Bone marrow (tissue), 2 donors: ENCODE measurements around the gene C6orf15.

Experiments
- DNase-seq, 2 donors: peaks; one replicate each; lab custom pipeline; 2025; lab: John Stamatoyannopoulos, UW

C6orf15 gene

DNA sequence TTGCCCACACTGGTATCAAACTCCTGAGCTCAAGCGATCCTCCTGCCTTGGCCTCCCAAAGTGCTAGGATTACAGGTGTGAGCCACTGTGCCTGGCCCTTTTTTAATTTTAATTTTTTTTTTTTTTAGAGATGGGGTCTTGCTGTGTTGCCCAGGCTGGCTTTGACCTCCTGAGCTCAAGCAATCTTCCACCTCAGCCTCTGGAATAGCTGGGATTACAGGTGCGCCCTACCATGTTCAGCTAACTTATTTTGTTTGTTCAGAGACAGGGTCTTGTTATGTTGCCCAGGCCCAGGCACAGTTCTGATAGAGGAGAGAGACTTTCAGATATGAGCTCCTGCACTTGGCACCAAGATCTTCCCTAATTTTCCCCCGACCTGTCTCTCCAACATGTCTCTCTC is 18.4 kb upstream of the C6orf15 start:
- no peak for DNase-seq

DNA sequence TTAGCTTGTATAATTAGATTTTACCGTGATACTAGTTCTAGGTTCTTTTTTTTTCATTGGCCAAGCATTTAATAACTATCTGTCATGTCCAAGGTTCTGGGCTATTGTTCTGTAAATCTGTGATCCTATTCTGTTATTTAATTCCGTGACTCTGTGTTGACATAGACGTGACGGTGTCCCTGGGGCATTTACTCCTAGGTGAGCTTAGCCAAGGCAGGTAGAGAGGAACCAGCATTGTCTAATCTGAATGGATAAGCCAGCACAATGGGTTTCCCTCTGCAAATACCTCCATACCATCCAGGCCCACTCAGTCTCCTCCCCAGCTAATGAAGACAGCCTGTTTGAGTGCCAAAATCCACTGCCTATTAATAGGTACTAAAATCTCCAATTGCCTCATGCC is 16.8 kb upstream of the C6orf15 start:
- DNase-seq: no peak

DNA sequence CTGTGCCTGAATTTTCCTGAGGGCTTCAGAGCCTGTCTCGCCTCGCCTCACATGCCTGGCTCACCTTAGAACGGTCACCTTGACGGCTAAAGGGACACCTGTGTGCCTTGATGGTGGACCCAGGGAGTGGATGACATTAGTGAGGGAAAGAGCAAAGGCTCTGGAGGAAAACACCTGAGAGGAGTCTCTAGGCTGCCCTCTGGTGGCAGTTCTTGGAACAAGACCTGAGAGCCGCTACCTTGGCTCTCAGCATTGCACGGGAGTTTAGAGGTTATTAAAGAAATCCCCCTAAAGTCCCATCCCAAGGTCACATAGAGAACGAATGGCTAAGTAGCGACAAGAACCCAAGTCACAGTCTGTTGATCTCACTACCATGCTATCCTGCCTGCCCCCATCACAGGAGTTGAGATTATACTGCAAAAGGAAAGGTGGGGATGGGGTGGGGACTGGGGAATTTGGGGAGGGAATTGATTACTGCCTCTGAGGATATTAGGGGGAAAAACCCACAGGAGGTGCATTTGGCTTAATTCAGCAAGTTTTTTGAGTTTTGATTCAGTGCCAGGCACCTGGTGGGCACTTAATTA is 15.8 kb upstream of the C6orf15 start:
- DNase-seq: peak; percentile 3 to 12

GRCh38 chr6:31126396-31127175 is 14.2 kb upstream of the C6orf15 start:
- DNase-seq: no peak

GRCh38 chr6:31125586-31126363 is 13.4 kb upstream of the C6orf15 start:
- peak in 1 of 2 donors; percentile 10 for DNase-seq

DNA sequence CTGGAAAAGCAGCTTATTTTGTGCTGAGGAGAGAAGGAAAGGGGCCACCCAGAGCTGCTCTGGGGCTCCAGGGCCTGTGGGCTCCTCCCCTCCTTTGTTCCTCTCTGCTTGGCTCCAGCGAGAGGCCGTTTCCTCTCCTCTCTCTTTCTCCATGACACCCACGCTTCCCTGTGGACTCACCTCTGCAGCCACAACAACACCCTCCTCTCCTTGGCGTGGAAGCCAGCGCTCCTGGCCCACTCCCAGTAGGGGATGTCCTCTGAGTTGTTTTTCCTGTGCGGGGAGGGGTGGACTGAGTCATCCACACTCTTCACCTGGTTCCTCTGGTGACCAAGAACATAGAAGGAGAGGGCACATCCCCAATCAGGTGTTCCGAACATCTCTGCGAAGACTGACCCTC is 12.8 kb upstream of the C6orf15 start:
- DNase-seq: no peak

- no peak for DNase-seq
These were observed 10.7 kb upstream of the C6orf15 start for GRCh38 chr6:31122791-31123706.

DNA sequence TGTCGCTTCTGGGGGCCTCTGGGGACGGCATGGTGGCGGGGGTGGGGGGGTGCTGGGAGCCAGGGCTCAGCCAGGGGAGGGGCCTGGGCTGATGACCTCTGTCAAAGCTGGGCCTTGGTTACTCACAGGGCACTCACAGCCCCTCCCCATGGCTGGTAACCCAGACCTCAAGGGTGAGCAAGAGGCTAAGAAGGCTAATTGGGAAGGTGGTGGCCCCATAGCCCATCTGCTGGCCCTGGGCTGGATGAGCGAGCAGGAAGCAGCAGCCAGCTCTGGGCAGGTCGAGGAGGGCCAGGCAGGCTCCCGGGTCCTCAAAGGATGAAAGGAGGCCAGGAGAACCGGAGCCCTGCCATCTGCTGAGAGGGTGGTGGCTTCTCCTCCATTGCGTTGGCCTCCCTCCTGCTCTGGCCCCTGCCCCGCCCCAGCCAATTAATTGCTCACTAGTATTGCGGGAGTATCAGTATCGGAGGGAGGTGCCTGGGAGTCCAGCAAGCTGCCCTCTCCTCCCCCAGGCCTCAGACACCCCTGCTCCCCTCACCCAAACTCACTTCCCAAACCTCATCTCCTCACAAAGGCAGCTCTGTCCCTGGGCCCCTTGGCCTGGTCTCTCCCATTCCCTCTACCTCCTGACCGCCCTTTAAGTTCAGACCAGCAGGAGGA is 8.9 kb upstream of the C6orf15 start:
- no peak for DNase-seq

- no peak for DNase-seq
These were observed 8.0 kb upstream of the C6orf15 start, which contains the start of gene CDSN for GRCh38 chr6:31120151-31120915. TSS of gene CDSN (minus strand) at chr6:31120446. CDS start at chr6:31120419, 27 bp downstream.

DNA sequence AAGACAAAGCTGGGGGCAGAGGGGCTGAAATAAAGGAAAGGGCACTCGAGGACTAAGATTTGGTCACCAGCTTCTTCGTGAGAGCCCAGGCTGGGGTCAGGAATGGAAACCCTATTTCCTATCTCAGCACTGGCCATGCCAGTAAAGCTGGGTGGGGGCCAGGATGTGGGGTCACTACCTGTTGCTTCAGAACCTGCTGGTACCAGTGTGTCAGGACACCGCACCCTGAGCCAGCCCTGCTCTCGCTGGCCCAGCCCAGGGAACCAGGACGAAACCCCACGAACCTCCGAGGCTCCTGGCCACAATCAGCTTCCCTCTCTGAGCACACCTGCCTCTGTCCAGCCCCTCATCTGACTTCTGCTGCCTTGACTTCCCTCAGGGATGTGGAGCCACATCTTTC is 5.8 kb upstream of the C6orf15 start:
- DNase-seq: no peak

GRCh38 chr6:31116661-31117385 is 4.4 kb upstream of the C6orf15 start:
- no peak for DNase-seq

DNA sequence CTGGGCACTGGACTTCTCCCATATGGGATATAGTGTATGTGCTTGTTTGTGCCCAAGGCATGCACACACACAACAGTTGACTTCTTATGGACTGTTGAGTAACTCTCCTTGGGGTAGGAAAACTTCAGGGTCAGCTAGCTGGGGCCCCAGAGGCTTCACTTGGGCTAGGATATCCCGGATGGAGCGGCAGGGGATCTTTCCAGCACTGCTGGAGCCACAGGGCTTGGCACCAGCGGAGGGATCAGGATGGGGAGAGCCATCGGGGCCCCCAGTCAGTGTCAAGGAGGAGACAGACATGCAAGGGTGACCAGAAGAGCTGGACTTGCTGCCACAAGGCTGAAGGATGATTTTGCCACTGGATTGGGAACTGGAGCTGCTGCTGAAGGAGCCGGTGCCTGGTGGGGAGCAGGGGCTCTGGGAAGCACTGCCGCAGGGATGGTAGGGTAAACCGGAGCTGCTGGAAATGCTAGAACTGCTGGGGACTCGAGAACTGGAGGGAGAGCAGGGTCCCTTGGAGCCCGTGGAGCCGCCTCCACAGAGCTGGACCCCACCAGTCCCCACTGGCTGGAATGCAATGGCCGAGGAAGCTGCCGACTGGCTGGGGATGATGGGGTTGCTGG is 3.7 kb upstream of the C6orf15 start:
- DNase-seq: no peak

DNA sequence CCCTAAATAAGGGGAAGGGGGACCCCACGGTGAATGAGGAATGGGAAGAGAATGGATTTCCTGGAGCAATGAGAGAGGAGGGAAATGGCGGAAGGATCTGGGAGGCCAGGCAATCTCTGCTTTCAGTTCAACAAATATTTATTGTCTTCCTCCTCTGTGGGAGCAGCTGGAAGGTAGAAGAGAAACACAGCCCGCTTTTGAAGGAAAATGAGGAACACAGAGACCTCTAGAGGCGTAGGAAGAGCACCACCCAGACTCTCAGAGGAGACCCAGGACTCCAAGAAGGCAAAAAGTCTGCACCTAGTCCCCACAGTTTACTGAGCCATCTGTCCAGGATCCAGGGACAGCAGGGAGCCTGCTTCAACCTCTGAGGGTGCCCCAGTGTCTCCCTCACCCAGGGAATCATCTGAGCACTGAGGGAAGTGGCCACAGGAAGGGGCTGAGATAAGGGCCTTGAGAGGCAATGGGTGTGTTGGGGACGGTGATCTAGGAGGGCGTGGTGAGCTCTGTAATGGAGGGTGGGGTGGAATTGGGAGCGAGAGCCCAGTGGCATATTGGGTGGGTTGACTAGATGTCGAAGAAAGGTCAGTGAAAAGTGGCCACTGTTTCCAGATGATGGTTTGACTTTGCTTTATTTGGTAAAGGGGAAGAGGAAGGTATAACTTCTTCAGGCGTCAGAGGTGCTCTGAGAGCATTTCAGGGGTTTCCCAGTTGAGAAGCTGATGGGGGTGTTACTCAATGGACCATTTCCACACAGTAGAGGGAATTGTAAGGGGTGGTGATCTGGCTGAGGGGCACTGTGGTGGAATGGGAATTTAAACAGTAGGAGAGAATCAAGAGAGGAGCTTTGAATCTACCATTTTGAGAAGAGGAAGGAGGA is 2.8 kb upstream of the C6orf15 start:
- DNase-seq: peak in 1 of 2 donors; percentile 66

DNA sequence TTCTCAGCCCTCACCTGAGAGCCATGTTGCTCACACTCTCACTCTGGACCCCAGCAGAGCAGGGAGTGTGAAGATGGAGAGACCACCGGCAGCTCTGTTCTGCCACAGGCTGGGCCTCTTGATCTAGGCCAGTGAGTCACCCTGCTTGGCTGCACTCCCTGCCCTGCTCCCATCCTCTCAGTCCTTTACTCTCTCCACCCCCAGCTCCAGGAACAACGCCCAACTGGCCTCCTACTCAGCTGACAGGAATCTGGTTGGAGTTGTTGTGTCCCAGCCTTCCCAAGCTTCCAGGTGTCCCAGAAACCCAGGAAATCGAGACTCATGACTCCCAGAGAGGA is 2.1 kb upstream of the C6orf15 start, which contains the start of gene PSORS1C1:
Gene PSORS1C1 (plus strand): TSS at position 260 of the 338 bp plus-strand sequence. CDS start 14,833 bp downstream, outside the sequence.
- DNase-seq: no peak

GRCh38 chr6:31113861-31114540 is 1.6 kb upstream of the C6orf15 start:
- DNase-seq: no peak

DNA sequence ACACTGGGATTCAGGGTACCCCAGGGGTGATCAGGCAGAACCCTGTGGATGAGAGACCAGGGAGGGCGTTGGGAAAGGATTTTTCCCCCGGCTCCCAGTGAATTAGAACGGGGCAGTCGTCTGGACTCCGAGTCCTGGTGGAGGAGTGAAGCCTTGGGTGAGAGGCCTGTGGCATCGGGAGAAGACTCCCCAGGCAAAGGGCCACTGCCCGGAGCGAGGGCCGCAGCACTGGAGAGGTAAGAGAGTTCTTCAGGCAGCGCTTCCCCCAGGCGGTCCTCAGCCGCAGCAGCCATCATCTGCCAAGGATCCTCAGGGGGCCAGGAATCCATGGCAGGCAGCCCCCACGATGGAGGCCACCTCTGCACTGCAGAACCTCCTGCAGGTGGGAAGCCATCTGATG is 663 bp downstream of the C6orf15 start:
- DNase-seq: no peak

GRCh38 chr6:31110825-31111582 is 1.4 kb downstream of the C6orf15 start:
- DNase-seq: no peak
